HUES64 (cell line): ENCODE data around the gene CEL.
"Not testable (repeated sequence)": the region's sequence is repeated elsewhere in the genome, so short reads cannot be mapped to it uniquely, and the experiment has no call there.

Source experiments
- H3K27ac ChIP-seq: 2 replicates; pipeline ENCODE4 v1.7.0; 2013; ENCODE audit warnings: low read depth, low read length, inconsistent platforms
- H3K27me3 ChIP-seq: 2 replicates; pipeline ENCODE4 v1.6.1; 2013; ENCODE audit warnings: mild to moderate bottlenecking, low read length; ENCODE audit not compliant: insufficient read depth
- H3K36me3 ChIP-seq: 2 replicates; pipeline ENCODE4 v1.6.1; 2013; ENCODE audit warnings: mild to moderate bottlenecking, low read length; ENCODE audit not compliant: insufficient read depth
- H3K4me1 ChIP-seq: 2 replicates; pipeline ENCODE4 v1.6.1; 2013; ENCODE audit warnings: mild to moderate bottlenecking, low read length, moderate library complexity; ENCODE audit not compliant: insufficient read depth
- H3K4me3 ChIP-seq: 2 replicates; pipeline ENCODE4 v1.5.1; 2013; ENCODE audit warnings: mild to moderate bottlenecking, low read length, moderate library complexity
- H3K9ac ChIP-seq: 2 replicates; pipeline ENCODE4 v1.6.1; 2013; ENCODE audit warnings: mild to moderate bottlenecking, low read depth, low read length
- H3K9me3 ChIP-seq: 2 replicates; pipeline ENCODE4 v1.6.1; 2013; ENCODE audit warnings: low read depth, low read length; ENCODE audit not compliant: insufficient read depth
- WGBS: fragments of 150-250, 120-280 bp; methylation state at CpG from one replicate; pipeline ENCODE4 v1.1.7; 2013; ENCODE audit warnings: missing lambda C conversion rate; 5-methylcytosine and 5-hydroxymethylcytosine counted together

The CEL gene

DNA sequence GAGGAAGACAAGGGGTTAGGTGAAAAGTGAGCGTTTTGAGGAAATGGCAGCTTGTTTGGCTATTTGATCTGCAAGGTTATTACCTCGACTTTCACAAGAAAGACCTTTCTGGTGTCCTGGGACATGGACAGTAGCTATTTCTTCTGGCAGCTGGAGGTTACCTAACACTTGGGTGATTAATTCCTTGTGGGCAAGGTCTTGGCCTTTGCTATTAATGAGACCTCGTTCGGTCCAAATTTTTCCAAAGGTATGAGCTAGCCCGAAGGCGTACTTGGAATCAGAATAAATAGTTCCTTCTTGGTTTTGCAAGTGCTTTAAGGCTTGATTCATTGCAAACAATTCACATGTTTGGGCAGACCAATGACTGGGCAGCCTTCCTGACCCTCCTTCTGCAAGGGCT lies 26.1 kb upstream of the CEL start:
- no peak overlapping the region for H3K27ac ChIP-seq
- no peaks in the 10 kb centered on the region for H3K27me3 ChIP-seq
- H3K4me1 ChIP-seq = no peaks in the 10 kb centered on the region
- H3K9me3 ChIP-seq = no peaks in the 10 kb centered on the region
- H3K36me3 ChIP-seq = peaks cover 23% of the 10 kb centered on the region
- no peak overlapping the region for H3K4me3 ChIP-seq
- H3K9ac ChIP-seq = no peak overlapping the region
- whole genome bisulfite sequencing = 97% methylated on average over 6 of the region's 6 CpGs

- Histone ChIP-seq H3K9me3 (no peaks in the 10 kb centered on the region), H3K4me1 (no peaks in the 10 kb centered on the region), H3K27me3 (no peaks in the 10 kb centered on the region), H3K9ac (no peak overlapping the region), H3K36me3 (peaks cover 32% of the 10 kb centered on the region), H3K4me3 (no peak overlapping the region), H3K27ac (no peak overlapping the region)
- WGBS = 96% methylated on average over 25 of the region's 25 CpGs
Observed at GRCh38 chr9:133037775-133038515, 23.8 kb upstream of the CEL start.

DNA sequence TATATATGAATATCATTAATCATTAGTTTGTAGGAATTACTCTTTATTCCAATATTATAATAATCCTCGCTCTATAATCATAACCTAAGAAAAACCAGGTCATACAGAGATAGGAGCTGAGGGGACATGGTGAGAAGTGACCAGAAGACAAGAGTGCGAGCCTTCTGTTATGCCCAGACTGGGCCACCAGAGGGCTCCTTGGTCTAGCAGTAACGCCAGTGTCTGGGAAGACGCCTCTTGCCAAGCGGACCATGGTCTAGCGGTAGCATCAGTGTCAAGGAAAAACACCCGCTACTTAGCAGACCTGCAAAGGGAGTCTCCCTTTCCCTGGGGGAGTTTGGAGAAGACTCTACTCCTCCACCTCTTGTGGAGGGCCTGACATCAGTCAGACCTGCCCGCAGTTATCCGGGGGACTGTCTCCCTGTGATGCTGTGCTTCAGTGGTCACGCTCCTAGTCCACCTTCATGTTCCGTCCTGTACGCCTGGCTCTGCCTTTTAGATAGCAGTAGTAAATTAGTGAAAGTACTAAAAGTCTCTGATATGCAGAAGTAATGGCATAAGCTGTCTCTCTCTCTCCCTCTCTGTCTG lies 20.8 kb upstream of the CEL start:
- not testable (repeated sequence) for H3K9ac ChIP-seq, H3K4me1 ChIP-seq, H3K27me3 ChIP-seq, H3K27ac ChIP-seq, H3K4me3 ChIP-seq, H3K9me3 ChIP-seq
- 88% methylated on average over 11 of the region's 12 CpGs for WGBS
- peaks cover 49% of the 10 kb centered on the region for H3K36me3 ChIP-seq

GRCh38 chr9:133041958-133042357 lies 19.8 kb upstream of the CEL start:
- 96% methylated on average over 9 of the region's 9 CpGs for WGBS
- Histone ChIP-seq H3K4me3 (no peak overlapping the region), H3K27ac (no peak overlapping the region), H3K36me3 (peaks cover 59% of the 10 kb centered on the region), H3K9me3 (no peaks in the 10 kb centered on the region), H3K27me3 (no peaks in the 10 kb centered on the region), H3K9ac (no peak overlapping the region), H3K4me1 (no peaks in the 10 kb centered on the region)

DNA sequence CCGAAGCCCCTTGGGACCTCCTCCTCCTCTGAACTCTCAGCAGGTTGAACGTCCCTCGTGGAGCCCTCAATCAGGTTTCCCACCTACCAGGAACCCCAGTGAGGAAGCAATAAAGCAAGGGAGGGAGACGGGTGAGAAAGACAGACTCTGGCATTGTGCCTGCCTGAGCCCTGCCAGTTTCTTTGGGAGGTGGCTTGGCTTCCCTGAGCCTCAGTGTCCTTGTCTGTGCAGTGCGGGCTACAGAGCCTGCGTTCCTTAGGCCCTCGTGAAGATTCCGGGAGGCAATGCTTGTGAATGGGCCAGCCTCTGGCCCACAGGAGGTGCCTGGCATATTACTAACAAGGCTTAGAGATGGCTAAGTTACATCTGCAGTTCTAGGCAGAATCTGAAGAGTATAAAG lies 19.1 kb upstream of the CEL start:
- Histone ChIP-seq H3K27ac (no peak overlapping the region), H3K36me3 (peaks cover 58% of the 10 kb centered on the region), H3K27me3 (no peaks in the 10 kb centered on the region), H3K9me3 (no peaks in the 10 kb centered on the region), H3K4me3 (no peak overlapping the region), H3K9ac (no peak overlapping the region), H3K4me1 (no peaks in the 10 kb centered on the region)
- 95% methylated on average over 8 of the region's 8 CpGs for WGBS

GRCh38 chr9:133043449-133044035 lies 18.2 kb upstream of the CEL start:
- Histone ChIP-seq H3K4me3 (no peak overlapping the region), H3K27ac (no peak overlapping the region), H3K36me3 (peaks cover 58% of the 10 kb centered on the region), H3K9me3 (no peaks in the 10 kb centered on the region), H3K9ac (no peak overlapping the region), H3K4me1 (no peaks in the 10 kb centered on the region), H3K27me3 (no peaks in the 10 kb centered on the region)
- WGBS = 97% methylated on average over 16 of the region's 16 CpGs

DNA sequence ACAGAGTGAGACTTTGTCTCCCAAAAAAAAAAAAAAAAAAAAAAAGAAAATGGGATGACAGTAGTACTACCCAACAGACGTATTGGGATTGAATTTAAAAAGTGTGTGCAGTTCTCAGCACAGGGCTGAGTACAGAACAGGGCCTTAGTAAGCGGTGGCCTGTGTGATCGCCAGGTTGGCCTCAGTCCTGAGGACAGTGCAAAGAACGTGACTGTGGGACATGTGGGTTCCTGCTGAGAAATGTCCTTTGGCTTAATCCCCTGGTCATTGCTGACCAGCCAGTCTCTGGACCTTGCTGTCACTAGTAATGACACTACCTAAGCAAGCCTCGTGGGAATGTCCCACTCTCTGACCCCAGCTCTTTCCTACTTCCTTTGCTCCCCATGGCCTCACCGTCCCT lies 17.7 kb upstream of the CEL start:
- no peaks in the 10 kb centered on the region for H3K27me3 ChIP-seq
- no peak overlapping the region for H3K4me3 ChIP-seq
- WGBS = 94% methylated on average over 6 of the region's 6 CpGs
- no peak overlapping the region for H3K27ac ChIP-seq
- no peak overlapping the region for H3K9ac ChIP-seq
- peaks cover 63% of the 10 kb centered on the region for H3K36me3 ChIP-seq
- H3K4me1 ChIP-seq = no peaks in the 10 kb centered on the region
- no peaks in the 10 kb centered on the region for H3K9me3 ChIP-seq

DNA sequence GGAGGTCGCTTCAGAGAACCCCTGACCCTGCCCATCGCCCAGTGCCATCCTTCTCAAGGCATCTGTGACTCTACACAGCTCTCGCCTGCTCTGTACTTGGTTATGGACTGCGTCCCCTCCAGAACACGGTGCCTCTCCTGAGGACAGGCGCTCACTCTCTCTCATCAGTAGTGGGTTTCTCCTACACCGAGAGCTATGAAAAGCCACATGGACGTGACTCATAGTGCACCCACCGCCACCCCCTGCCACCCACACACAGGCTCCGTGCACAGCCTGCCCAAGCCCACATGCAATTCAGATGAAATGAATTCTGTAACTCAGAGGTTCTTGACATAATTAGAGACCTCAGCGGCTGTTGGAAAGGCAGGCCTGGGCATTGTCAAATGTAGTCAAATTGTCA lies 17.1 kb upstream of the CEL start:
- H3K27ac ChIP-seq = no peak overlapping the region
- no peak overlapping the region for H3K9ac ChIP-seq
- peaks cover 69% of the 10 kb centered on the region for H3K36me3 ChIP-seq
- no peak overlapping the region for H3K4me3 ChIP-seq
- no peaks in the 10 kb centered on the region for H3K4me1 ChIP-seq
- H3K9me3 ChIP-seq = no peaks in the 10 kb centered on the region
- WGBS = 91% methylated on average over 11 of the region's 11 CpGs
- no peaks in the 10 kb centered on the region for H3K27me3 ChIP-seq

GRCh38 chr9:133045132-133045531 lies 16.6 kb upstream of the CEL start:
- WGBS = 95% methylated on average over 15 of the region's 15 CpGs
- H3K4me3 ChIP-seq = no peak overlapping the region
- H3K36me3 ChIP-seq = peaks cover 73% of the 10 kb centered on the region
- H3K27me3 ChIP-seq = no peaks in the 10 kb centered on the region
- no peaks in the 10 kb centered on the region for H3K9me3 ChIP-seq
- no peak overlapping the region for H3K27ac ChIP-seq
- H3K9ac ChIP-seq = no peak overlapping the region
- H3K4me1 ChIP-seq = no peaks in the 10 kb centered on the region

- H3K9ac ChIP-seq = no peak overlapping the region
- no peaks in the 10 kb centered on the region for H3K4me1 ChIP-seq
- H3K27ac ChIP-seq = no peak overlapping the region
- no peaks in the 10 kb centered on the region for H3K9me3 ChIP-seq
- no peak overlapping the region for H3K4me3 ChIP-seq
- H3K36me3 ChIP-seq = peaks cover 84% of the 10 kb centered on the region
- WGBS = 94% methylated on average over 9 of the region's 9 CpGs
- H3K27me3 ChIP-seq = no peaks in the 10 kb centered on the region
Observed at GRCh38 chr9:133046196-133046899, 15.4 kb upstream of the CEL start.

- Histone ChIP-seq H3K9me3 (no peaks in the 10 kb centered on the region), H3K27me3 (no peaks in the 10 kb centered on the region), H3K9ac (no peak overlapping the region), H3K4me3 (no peak overlapping the region), H3K4me1 (no peaks in the 10 kb centered on the region), H3K36me3 (peaks cover 86% of the 10 kb centered on the region), H3K27ac (no peak overlapping the region)
- 93% methylated on average over 7 of the region's 7 CpGs for WGBS
Observed at GRCh38 chr9:133046900-133047295, 14.9 kb upstream of the CEL start.
